ENCODE measurements around the gene C4orf51.

Gene C4orf51

DNA sequence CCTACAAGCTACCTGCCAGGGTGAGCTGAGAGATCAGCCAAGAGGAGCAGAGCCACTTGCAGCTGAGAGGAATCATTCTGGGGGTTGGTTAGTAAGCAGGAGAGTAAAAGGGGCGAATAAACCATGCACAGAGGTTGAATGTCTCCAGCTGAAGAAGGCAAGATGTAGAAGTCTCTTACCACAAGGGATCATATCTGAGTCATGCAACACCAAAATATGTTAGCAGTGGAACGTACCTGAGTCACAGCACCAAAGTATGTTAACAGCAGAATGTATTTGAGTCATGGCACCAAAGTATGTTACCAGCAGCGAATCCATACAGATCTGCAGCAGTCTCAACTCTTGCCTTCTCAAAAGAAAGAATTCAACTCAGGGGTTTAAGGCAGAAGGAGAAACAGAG is 29.9 kb downstream of the C4orf51 start:
- DNase-seq (ENCODE audit: low read depth) = peak; percentile 87

DNA sequence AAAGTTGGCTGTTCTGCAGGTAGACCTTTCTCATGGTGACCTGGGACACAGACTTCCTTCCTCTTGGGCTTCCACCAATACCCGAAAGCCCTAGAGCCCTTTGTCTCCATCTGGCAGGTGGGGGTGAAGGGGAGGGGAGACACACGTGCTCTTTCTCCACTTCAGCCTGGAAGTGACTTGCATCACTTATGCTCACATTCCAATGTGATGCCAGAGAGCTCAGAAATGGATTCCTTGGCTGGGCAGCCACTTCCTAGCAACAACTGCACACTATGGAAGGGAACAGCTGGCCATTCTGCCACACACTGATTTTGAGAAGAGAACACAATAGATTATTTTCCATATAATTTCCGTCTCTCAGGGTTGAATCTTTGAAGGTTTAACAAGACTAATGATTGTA is 36.3 kb downstream of the C4orf51 start:
- DNase-seq (ENCODE audit: low read depth) = no peak

DNA sequence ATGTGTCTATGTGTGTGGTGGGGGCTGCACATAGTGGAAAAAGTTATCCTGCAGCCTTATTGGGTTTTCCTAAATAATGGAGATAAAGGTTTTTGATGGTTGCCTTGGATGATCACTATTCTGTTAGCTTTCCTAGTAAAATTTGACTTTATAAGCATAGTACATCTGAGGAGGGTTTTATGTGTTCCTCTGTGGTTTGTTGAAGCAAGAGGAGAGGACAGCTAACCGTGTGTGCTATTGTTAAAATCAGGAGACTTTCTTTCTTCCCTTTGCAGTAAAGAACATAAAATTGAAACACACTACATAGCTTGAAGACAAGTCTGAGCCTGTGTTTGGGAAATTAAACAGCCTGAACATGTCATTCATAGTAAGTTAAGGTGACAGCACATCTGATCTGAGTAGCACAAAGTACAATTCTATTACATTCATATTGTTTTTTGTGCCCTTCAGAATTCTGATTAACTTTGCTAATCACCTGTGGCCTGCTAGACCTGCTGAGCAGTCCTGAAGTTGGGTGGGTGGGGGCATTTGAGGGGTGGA is 36.8 kb downstream of the C4orf51 start:
- DNase-seq (ENCODE audit: low read depth) = no peak

DNA sequence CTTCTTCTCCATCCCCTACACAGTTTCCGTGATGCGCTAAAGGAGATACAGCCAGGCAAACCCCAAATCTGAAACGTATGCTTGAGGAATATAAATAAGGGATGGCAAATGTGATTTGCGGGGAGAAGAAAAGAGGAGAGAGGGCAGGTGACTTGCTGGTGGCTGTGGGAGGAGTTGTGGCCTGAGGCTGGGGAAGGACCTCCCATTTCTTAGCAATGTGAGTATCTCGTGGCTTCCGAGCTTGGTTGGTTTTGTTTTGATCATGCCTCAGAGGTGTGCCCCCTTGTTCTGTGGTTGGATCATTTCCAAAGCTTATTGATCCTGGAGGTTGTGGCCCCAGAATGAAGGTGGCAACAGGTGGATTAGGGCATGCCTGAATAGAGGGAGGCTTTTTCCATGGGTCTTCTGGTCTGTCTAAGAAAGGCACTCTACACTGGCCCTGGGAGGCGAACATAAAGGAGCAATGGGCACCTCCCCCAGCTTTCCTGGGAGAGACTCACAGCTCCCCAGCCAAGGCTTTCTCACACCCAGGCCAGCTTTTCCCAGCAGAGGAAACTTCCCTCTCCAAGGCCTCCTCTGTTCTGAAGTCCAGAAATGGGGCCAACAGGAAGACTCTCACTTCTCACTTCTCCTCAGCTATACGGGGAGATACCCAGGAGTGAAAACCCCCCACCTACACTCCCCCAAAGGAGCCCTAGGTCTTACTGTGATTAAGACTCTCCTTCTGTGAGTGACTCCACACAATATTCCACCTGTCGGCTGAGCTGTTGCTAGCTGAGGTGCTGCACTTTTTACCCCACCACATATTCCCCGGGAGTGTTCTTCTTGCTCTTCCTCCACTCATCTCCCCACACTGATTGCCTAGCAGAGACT is 40.0 kb downstream of the C4orf51 start:
- DNase-seq (ENCODE audit: low read depth) = no peak

DNA sequence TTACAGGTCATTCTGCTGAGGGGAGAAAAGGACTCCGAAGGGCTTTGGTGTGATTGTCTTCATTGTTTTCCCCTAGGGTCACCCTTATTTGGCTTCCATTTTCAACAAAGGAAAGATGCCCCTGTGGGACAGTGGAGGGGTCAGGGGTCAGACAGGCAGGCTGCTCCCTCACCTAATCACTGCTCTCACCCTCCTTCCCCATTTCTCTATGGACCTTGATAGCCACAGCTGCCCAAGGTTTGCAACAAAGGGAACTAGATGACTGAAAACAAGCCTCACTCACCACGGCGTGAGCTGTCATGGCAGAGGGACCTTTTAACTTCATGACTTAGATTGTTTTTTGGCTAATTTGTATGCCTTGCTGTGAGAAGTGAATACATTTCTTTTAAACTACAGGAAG is 40.7 kb downstream of the C4orf51 start:
- no peak for DNase-seq (ENCODE audit: low read depth)

DNA sequence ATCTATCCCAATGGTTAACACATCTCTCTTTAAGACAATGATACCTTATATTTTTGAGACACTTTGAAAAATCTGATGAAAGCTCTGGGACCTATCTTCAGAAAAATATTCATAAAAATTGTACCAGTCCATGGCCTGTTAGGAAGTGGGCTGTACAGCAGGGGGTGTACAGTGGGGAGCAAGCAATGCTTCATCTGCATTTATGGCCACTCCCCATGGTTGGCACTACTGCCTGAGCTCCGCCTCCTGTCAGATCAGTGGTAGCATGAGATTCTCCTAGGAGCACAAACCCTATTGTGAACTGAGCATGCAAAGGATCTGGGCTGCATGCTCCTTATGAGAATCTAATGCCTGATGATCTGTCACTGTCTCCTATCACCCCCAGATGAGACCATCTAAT is 42.6 kb downstream of the C4orf51 start:
- no peak for DNase-seq (ENCODE audit: low read depth)

DNA sequence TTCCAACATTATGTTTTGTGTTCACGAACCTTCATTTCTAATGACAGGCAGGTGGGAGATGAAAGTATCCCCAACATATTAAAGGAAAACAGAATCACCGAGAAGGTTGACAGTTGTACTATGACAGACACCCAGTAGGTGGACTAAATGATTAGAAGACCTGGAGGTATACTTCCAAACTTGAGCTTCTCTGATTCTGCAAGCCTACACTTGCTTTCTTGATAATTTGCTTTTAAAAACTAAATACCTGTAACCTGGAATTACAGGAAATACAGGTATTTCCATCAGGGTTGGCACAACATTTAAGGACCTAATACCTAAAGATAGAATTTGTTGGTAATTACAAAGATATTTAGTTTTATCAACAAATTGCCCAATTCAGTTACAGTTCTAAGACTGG is 43.4 kb downstream of the C4orf51 start:
- no peak for DNase-seq (ENCODE audit: low read depth)

DNA sequence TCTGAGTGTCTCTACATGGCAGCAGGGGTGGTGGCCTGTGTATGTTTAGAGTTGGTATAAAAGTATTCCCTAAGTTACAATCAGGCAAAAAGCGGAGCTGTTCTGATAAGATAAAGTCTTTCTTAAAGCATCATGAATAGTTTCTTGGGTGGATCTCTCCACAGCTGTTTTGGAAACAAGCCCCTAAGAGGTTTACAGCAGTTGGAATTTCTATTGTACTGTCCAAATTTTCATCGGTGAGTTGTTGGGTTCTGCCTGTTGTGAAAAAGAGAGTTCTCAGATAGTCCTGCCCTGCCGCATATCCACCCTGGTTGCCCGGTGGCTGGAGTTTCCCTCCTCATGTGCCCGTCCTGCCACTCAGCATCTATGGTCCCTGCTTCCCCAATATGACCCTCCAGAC is 50.1 kb downstream of the C4orf51 start:
- no peak for DNase-seq (ENCODE audit: low read depth)

DNA sequence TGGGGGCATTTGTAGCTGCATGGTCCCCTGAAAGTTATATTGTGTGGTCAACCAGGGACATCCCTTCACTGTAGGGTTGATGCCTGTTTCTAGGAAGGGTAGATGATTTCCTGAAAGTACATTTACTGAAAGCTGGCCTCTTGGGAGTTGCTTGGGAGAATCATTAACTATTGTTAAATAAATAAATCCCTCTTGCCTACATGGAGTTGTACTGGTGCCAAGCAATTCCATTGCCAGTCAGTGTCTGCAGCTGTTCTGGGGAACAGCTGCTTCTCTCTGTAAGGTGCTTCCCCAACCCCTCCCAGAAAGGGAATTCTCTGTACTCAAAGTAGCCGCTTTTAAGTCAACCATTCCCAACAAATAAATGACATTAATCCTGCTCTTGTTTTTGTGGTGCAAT is 51.1 kb downstream of the C4orf51 start:
- no peak for DNase-seq (ENCODE audit: low read depth)

DNA sequence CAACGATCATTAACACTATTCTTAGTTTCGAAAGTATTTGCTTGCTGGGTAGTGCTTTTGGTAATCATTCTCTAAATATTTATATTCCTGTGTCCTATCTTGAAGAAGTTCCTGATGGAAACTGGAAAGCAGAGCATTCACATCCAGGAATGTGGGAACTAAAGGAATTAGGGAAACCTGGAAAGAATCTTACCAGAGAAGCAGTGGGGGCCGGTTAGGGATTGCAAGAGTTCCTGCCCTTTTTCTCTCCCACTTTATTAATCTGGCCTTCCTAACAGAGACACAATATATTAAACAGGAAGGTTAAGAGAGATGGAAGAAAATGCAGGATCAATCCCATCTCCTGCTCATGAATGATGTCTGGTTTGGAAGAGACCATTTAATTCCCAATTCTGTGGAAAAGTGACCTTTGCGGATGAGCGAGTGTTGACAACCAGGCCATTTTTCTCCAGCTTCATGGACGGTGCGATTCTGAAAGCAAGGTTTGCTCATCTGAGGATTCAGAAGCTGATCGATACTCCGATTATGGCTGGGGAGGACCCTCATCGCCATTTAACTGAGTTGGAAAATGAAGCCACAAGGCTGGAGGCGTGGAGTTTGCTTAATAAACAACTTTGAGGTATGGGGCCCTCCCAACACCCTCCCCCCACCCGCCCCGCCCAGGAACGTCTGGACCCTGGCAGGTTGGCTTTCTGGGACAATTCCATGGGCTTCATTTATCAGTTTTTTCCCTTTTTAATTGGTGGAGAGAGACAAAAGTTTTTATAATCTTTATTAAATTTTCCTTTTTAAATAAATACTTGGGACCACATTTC is 52.3 kb downstream of the C4orf51 start:
- DNase-seq (ENCODE audit: low read depth) = no peak

DNA sequence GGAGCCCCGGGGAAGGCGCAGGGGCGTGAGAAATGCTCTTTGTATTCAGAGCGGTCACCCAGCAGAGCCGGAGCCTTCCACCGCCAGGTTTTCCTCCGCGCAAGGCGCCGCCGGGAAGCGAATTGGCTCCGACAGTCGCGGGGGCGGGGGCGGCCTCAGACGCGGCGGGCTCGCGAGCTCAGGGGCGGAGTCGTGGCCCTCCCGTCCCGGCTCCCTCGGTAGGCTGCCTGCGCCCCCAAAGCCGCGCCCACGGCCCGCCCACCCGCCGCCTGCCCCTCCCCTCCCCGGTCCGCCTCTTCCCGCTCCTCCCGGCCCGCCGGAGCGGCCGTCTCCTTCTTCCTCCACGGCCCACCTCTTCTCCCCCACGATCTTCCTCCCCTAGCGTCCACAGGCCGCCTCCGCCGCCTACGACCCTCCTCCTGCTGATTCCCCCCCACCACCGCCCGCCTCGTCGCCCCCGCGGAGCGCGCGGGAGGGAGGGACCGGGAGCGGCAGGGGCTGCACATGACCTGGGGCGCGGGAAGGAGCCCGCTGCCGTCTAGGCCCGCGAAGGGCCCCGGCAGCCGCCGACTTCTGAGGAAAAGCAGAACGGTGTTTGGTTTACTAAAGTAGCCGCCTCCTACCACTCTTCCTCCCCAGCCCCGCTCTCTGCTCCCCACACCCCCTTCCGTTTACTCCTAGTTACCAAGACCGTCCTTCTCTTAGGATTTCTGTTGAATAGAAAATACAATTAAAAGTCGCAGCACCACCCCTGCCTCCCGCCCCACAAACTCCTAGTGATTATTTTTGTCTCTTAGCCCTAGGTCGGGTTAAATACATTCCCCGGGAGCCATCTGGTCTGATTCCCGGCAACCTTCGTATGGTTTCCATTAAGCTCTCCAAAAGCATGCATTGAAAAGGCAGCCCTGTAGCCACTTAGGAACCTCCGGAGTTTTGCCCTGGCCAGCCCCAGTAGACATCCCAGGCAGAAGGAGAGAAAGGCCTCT is 53.2 kb downstream of the C4orf51 start:
- DNase-seq (ENCODE audit: low read depth) = peak; percentile 65

DNA sequence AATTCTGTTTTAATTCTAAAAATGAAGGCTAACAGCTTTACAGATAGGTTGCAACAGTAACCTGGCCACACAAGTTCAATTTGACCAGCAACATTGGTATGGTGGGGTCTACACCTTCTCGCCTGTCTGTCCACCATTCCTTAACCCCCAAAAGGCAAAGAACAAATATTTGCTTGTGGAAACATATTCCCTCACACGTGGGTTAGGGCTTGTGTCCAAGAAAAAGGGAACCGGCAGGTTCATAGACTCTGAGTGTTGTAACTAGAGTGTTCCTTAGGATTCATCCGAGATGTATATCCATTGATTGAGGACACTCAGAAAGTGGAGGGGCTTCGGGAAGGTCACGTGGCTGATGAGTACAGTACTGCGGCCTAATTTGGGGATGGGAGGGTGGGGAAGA is 54.1 kb downstream of the C4orf51 start:
- no peak for DNase-seq (ENCODE audit: low read depth)

DNA sequence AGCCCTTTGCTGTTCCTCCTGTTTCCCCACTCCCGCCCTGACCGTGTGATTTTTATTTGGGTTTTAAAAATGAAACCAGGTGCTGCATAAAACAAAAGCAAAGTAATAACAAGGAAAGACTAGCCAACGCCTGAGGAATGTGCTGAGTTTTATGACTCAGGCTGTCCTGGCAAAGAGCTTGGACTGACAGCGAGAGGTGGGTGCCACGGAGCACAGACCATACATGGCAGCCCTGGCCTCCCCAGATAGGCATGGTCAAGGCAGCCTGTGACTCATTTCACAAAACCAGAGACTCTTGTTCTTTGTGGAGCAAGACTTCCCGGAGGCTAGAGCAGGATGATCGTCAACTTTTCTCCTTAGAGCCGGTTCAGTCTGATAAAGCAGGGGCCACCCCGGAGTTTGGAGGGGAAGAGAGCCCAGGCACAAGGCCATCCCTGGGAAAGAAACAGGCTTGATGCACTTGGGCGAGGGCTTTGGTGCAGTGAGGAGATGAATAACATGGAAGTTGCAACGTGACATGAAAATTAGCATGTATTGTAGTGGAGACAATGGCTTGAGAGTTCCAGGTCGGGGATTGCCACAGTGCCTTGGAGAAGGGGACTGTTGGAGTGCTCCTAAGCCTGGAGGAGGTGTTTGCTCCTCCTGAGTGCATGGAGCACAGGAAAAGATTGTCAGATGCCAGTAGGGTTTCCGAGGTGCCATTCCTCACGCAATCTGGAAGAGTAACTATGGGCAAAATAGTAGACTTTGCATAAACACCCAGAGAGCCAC is 54.8 kb downstream of the C4orf51 start:
- peak; percentile 93 for DNase-seq (ENCODE audit: low read depth)

DNA sequence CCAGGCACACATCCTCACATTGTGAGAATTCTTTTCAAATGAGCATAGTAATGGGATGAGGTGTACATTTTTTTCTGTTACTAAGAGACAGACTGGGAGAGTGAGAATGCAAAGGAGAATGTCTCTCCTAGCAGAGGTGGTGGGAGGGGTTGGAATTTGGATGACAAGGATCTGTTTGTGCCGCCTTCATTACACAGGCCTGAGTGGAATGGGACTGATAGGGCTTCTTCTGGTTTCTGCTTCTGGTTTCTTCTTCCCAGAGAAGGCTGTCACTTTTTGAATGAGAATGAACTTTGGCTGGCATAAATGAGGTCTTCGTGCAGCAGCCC is 55.4 kb downstream of the C4orf51 start:
- DNase-seq (ENCODE audit: low read depth) = peak; percentile 95

DNA sequence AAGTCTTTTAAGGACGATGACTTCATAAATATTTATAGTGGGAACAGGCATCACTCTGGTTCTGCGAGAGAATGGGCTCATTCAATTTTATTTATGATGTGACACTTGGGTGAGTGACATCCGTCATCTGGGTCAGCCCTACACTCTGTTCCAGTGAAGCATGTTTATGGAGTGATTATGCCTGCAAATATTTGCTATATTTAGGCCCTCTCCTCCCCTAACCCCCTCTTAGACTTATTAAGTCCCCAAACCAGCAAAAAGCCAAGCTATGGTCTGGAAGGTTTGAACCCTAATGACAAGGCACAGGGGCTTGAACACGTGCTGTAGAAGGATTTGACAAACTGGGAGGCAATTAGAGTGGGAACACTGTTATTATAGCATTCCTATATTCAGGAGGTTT is 55.9 kb downstream of the C4orf51 start:
- DNase-seq (ENCODE audit: low read depth) = no peak

DNA sequence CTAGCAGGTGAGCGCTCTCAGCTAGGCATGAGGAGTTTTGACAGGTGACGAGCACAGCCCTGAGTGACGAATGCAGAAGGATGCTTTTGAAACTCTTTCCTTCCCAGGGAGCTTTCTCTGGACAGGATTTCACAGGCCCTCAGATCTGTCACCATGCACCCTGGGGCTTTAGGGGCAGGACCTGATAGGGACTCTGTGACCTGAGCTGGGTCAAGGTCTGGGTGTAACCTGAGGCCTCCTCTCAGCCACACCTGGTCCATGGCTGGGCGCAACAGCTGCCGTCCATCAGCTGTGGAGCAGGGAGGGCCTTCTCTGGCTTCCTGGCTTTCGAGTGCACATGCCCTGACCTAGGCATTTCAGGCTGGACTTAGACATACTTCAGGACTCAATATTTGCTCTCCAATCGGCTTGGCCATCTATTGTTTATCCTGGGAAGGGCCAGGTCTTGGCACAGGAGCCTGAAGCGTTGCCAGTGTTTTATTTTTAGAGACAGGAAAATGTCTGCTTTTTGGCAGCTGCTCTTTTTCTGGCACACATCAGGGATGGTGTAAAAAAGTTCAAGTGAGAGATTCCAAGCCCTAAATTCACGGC is 56.4 kb downstream of the C4orf51 start:
- DNase-seq (ENCODE audit: low read depth) = no peak

DNA sequence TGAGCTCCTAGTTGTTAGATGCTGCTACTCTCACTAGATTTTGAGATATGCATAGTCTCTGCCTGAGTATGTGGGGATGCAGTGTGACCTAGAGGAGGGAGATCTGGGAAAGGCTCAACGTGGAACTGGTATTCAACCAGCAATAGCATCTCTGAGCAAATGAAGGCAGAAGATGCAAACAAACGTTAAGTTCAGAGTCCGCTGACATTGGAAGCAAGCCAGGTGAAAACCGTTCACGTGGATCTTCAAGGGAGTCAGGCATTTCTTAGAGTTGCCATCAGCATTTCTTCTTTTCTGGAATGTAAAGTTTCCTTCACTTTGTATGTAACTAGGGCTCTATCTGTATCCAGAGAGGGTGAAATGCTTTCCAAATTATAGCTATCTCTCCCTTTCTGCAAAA is 59.9 kb downstream of the C4orf51 start:
- no peak for DNase-seq (ENCODE audit: low read depth)

DNA sequence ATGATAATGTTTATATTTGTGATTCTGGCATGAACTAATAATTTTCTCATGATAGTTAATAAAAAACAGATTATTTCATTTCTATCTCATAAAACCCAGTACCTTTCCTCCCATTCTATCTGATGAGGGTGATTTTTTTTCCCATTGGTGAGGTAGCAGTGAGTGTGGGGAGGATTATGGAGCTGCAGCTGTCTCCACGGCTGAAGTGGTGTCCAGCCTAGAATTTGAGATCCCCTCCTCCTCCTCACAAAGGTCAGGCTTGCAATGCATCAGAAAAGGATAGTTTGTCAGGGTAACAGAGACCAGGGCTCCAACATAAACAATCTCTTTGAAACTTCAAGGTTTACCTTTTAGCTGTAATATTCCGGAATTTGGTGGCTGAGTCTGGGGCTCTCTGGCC is 60.9 kb downstream of the C4orf51 start:
- no peak for DNase-seq (ENCODE audit: low read depth)

DNA sequence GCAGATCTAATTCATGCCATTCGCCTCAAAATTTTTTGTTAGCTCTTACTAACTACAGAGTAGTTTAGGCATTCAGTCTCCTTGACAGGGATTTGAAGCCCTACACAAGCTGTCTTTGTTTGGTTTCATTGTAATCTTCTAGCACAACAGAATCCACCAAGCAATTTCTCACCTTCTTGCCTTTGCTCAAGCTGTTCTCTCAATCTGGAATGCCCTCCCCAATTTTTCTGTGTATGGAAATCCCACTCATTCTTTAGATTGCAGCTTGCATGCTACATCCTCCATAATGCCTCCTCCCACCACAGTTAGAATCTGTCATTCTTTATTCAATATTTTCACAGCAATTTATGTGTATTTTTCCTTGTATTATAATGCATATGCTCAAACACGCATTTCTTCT is 63.7 kb downstream of the C4orf51 start:
- no peak for DNase-seq (ENCODE audit: low read depth)

DNA sequence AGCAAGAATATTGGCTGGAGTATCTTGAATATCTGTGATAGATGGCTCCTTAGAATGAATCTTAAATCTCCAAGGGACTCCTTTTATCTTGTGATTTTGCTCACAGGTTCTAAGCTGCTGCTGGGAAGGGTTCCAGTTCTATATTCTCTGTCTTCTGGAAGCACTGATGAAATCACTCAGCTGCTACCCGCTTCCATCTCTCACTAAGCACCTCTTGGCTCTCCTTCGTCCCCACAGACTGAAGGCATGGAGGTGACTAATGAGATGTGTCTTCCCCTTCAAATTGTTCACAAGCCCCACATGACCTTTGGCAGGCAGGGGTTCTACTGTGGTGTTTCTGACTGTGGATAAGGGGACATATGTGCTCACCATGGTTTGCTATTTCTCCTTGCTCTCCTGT is 75.9 kb downstream of the C4orf51 start:
- no peak for DNase-seq (ENCODE audit: low read depth)

DNA sequence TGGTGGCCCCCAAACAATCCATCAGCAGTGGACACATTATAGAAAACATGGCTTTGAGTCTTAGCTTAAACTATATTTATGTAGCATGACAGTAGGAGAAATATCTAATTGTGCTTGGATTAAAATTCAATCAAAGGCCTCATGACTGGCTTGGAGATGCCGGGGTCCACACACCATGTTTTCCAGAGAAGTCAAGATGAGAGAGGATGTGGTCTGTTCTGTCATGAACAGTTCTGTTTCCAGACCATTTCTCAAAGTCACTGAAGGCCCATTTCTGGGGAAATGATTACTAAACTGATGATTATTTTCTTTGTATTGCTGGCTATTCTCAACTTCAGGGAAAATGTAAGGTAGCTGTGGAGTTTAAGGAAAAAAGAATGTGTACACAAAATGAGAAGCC is 76.3 kb downstream of the C4orf51 start:
- DNase-seq (ENCODE audit: low read depth) = no peak

All from non-pigmented ciliary epithelial cell (primary cell).